ENCODE results near the gene SLC22A1.

- TF ChIP-seq, protein P1, sequence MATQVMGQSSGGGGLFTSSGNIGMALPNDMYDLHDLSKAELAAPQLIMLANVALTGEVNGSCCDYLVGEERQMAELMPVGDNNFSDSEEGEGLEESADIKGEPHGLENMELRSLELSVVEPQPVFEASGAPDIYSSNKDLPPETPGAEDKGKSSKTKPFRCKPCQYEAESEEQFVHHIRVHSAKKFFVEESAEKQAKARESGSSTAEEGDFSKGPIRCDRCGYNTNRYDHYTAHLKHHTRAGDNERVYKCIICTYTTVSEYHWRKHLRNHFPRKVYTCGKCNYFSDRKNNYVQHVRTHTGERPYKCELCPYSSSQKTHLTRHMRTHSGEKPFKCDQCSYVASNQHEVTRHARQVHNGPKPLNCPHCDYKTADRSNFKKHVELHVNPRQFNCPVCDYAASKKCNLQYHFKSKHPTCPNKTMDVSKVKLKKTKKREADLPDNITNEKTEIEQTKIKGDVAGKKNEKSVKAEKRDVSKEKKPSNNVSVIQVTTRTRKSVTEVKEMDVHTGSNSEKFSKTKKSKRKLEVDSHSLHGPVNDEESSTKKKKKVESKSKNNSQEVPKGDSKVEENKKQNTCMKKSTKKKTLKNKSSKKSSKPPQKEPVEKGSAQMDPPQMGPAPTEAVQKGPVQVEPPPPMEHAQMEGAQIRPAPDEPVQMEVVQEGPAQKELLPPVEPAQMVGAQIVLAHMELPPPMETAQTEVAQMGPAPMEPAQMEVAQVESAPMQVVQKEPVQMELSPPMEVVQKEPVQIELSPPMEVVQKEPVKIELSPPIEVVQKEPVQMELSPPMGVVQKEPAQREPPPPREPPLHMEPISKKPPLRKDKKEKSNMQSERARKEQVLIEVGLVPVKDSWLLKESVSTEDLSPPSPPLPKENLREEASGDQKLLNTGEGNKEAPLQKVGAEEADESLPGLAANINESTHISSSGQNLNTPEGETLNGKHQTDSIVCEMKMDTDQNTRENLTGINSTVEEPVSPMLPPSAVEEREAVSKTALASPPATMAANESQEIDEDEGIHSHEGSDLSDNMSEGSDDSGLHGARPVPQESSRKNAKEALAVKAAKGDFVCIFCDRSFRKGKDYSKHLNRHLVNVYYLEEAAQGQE (IDR thresholded peaks at IDR 0.05; ENCODE audit: insufficient read depth in 1 of 2, low read depth in 2 of 2, low read length in 2 of 2): no peak
- TF ChIP-seq TAF1 (IDR thresholded peaks at IDR 0.05; ENCODE audit: borderline replicate concordance, insufficient read depth, low read length): no peak
- TF ChIP-seq POLR2AphosphoS5 (IDR thresholded peaks at IDR 0.05; ENCODE audit: low read depth, low read length): no peak
- TF ChIP-seq SIN3A (IDR thresholded peaks at IDR 0.05; ENCODE audit: borderline replicate concordance, insufficient read depth, low read length): no peak
- TF ChIP-seq FOXP2 (optimal IDR thresholded peaks at IDR 0.05; ENCODE audit: borderline replicate concordance, extremely low read depth, extremely low read length, insufficient read depth): no peak
Observed at GRCh38 chr6:160128125-160128683, 6.6 kb downstream of the SLC22A1 start.
